ENCODE results near the gene CD247. TPM values are rescaled to one million over a fixed set of nuclear protein-coding genes. Genes with fewer than 3 reads are reported as not detected.

CD247 gene
- total RNA-seq, 1 donor from 2014 or later: 0.57 TPM

DNA sequence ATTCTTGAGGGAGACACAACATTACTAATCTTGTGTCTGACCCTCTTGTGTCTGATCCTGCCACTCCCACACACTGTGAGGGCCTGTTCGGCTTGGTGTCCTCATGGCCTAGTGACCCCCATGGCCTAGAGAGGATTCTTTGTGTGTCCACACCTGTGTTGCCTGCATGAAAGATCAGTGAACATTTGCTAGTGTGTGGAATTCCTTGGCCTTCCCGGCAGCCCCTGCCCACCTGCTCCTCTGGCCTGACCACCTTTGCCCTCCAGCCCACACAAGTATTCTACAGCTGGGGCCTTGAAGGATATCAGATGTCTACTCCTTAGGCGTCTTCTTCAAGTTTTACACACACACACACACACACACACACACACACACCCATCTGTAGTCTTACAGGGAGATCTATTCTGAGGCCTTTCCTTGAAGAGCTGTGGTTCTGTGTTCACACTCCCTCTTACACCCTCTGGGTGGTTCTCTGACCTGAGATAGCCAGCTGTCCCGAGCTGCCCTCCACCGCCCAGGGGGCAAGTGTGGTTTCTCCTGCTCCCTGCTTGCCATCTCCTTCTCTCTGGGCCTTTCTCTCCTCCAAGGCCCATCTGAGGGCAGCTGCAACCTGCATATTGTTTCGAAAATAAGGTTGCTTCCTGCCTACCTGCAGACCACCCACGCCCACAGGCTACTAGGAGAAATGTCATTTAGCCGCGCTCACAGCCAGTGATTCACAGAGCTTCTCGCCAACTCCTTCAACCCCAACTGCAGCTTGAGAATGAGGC lies 45.4 kb downstream of the CD247 start:
- ATAC-seq (no peak), DNase-seq (no peak)
- intact Hi-C loops (cut with micrococcal nuclease): no loop called here

DNA sequence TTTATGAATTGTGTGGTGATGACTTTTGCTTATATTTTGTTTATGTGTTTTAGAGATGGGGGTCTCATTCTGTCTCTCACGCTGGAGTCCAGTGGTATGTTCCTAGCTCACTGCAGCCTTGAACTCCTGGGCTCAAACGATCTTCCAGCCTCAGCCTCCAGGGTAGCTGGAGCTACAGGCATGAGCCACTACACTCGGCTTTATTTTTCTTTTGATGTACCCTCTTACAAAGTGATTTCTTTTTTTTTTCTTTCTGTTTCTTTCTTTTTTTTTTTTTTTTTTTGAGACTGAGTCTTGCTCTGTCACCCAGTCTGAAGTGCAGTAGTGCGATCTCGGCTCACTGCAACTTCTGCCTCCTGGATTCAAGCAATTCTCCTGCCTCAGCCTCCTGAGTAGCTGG lies 46.8 kb downstream of the CD247 start:
- no peak for ATAC-seq
- DNase-seq: no peak
- intact Hi-C loops (cut with micrococcal nuclease): no loop called here

DNA sequence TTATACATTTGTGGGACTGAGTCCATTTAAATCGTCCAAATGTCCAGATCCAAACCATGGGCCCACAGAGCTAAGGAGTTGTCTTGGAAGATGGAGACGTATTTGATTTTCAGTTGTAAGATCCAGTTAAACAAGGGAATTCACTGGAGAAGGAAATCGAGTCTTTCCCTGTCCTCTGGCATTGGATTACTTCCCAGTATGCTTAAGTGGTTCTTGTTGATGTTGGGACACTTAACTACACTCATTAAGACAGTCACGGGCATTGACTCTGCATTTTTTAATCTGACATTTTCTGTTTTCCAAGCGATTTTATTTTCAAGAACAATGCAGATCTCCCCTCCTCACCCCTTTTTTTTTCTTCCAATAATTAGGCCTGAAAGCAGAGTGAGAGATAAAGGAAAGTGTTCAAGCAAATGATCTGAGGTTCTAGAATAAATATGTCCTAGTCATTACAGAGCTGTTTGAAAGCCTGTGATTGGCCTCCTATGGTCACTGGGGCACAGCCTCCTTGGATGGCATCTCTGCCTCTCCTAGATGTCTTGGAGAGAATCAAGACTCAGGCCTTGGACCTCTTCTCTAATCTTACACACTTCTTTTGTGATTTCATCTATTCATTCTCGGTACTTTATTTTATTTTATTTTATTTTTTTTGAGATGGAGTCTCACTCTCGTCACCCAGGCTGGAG lies 48.9 kb downstream of the CD247 start:
- ATAC-seq (peak; percentile 25), DNase-seq (no peak)
- intact Hi-C loops (cut with micrococcal nuclease): no loop called here

DNA sequence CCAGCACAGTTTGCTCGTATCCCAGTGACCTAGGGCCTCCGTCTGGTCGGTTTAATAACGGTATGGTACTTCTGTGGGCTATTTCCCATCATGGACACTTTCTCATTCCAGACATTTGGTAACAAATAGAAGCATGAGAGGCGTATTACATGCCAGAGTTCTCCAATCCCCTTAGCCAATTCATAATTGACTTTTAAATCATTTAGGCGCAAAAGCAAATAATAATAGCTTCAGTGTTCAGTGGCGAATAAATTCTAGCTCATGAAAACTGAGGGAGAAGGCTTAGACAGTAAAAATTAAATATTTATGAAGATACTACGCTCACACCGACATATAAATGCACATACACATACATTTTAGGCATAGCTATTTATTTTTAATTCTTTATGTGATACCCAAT lies 50.6 kb downstream of the CD247 start:
- DNase-seq: no peak
- ATAC-seq: no peak
- intact Hi-C loops (cut with micrococcal nuclease): no loop called here

DNA sequence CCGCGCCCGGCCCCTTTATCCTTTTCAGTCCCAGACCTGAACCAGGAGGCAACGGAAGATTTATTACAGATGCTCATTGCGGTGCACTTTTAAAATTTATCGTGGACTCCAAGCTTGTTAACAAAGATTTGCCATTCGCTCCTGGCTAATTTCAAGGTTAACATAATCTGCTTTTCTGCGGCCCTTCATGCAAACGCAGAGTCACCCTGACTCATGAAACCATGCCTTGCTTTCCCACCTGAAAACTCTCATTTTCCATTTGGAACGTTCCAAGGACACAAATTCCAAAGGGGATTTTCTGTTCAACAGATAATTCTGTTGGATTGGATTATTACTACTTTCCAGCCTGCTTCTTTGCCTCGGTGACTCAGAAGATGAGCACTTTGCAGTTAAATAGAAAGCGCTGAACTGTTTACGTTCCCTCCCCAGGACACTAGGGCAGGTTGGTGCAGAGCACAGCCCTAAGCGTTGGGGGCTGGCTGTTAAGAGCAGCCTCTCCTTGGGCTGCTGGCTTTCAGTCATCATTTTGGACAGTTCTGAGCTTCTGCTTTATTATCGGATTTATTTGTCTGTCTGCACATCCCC lies 51.1 kb downstream of the CD247 start:
- no peak for DNase-seq
- intact Hi-C loops (cut with micrococcal nuclease): no loop called here
- ATAC-seq: no peak

DNA sequence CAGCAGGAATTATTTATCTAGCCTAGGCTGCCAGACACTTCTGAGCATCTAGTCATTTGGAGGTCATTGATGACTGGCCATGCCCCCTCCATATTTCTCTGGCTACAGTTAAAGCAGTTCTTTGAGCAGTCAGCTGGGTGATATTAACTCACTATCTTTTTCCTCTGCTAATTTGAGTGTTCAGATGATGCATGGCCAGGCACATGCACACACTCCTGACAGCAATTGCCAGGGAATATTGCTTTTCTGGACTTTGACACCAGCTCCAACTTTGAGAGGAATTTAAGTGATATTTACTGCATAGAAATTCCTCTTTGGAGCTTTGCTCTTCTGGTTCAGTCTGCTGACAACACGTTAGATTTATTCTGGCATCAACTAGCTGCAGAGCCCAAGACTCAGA lies 52.6 kb downstream of the CD247 start:
- DNase-seq (no peak), ATAC-seq (peak; percentile 58)
- intact Hi-C loops (cut with micrococcal nuclease): no loop called here

DNA sequence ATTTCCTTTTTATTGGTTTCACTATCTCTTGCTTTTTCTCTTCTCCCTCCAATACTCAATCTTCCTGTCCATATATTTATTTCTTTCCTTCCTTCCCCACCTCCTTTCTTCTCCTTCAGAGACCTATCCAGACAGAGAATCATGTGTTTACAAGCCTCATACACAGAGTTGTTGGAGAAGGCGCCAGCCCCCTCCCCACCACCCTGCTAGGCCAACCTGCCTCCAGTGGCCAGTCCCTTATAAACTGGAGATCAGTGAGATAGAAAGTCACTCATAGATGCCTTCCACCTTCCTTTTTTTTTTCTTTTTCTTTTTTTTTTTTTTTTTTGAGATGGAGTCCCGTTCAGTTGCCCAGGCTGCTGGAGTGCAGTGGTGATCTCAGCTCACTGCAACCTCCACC lies 53.3 kb downstream of the CD247 start:
- intact Hi-C loops (cut with micrococcal nuclease): no loop called here
- no peak for ATAC-seq
- DNase-seq: no peak

DNA sequence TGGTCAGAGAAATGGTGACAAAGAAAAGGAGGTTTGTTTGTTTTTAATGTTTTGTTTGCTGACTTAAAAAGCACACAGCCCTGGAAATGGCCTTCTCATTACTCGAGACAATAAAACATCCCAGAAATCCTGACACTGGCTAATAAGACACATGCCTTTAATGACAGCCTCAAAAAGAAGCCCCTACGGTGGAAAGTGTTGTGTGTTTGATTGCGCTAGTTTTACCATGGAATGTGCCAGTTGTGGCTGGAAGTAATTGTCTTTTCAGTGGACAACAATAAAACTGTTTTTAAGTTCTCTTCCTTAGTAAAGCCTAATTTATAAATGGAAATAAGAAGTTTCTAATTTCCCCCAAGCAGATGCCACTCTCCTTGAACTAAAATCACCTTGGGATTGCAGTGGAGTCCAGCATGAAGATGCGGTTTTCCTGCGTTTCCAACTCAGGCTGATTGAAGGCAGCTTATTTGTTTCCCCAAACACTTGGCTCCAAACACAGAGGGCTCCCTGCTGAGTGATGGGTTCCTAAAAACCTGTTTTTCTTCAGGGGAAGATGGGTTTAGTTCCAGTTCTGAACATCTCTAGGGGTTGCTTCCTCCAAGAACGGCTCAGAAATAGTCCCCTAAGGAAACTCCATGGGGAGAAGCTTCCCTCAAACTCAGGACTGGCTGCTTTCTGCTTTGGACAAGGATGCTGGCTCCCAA lies 54.3 kb downstream of the CD247 start:
- DNase-seq (no peak), ATAC-seq (no peak)
- intact Hi-C loops (cut with micrococcal nuclease): no loop called here

DNA sequence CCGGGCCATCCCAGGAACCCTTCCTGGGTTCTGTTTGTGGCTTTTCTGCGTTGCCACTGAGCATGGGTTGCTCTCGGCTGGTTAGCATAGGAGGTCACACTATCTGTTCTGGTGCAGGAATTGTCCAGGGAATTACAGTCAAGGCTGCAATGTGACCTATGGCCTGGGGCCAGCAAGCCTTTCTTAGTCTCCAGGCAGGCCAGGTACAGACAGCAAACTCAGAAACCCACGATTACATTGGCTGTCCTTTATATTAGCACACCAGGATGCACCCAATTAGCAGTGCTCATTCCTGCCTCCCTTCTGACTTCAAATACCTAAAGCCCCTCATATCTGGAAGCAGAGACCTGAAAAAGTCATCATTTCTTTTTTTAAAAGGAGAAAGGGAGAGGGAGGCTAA lies 55.2 kb downstream of the CD247 start:
- intact Hi-C loops (cut with micrococcal nuclease): no loop called here
- ATAC-seq (no peak), DNase-seq (no peak)

DNA sequence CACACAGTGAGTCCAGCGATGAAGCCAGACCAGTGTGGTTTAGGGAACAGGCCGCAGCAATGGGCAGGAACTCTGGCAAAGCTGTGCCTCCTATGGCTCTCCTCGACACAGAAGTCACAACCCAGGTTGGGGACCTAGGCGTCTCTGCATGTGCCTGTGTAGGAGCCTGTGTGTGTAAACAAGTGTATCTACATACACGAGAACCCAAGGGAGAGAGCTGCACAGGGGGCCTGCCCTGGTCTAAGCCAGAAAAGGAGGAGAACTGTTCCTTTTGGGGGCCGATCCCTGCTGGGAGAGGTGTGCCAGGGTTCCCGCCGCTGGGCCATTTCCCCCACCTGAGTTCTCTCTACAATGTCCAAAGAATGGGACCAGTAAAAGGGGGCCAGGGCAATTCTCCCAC lies 56.0 kb downstream of the CD247 start:
- intact Hi-C loops (cut with micrococcal nuclease): no loop called here
- ATAC-seq: no peak
- no peak for DNase-seq

DNA sequence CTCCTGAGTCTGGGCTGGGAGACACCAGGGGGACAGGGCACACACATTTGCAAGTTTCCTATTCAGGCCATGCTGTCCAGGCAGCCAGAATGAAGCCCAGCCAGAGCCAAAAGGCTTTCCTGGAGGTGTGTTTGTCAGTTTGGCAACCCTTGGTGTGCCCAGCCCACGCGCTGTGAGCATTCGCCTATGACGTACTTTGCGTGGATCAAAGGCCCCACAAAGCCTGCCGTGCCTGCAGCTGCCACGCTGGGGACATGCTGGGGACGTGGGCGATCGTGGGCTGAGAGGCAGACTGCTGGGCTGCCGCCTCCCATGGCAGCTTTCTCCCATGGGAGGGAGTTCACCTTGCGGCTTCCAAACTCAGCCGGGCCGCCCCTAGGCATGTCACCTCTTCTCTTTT lies 57.5 kb downstream of the CD247 start:
- DNase-seq: no peak
- intact Hi-C loops (cut with micrococcal nuclease): no loop called here
- no peak for ATAC-seq

DNA sequence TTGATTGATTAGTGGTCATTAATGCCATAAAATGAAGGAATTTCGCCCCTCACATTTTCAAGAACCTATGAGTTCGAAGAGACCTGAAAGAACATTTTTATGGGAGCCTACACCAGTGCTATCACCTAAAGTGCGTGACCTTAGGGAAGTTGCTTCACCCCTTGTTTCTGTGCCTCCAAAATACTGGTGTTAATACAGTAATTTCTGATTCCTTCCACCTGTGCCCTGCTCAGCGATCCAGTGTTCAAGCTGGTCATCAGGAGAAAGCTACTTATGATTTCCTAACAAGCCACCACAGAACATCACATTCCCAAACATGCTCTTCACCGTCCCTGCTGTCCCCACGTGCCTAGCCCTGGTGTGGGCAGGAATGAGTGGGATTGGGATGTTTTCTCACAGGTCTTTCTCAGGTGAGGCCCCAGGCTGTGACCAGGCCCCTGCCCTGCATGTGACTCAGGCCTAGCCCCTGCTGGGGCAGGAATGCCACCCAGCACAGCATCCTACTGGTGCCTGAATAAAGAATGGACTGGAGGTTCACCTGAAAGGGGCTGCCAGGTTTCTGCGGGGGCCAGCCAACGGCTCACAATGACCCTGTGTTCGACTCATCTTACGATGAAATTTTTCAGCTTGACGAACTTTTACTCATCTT lies 60.3 kb downstream of the CD247 start:
- intact Hi-C loops (cut with micrococcal nuclease): no loop called here
- ATAC-seq: no peak
- no peak for DNase-seq

DNA sequence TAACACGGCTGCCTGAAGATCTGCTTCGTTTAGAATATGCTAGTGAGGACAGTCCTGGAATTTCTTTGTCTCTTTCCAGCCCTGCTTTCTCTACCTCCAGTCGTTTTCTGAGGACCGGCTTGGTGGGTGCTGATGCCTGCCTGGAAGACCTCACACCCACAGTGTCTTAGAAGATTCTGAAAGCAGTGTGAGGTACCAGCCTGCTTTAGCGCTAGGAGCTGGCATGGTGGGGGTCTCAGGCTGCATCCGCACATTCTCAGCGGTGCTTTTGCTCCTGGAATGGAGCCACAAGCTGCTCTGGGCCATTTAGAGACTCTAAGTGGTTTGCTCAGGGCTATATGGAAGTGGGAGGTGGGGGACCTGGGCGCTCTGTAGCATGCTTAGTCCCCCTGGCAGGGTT lies 61.4 kb downstream of the CD247 start:
- intact Hi-C loops (cut with micrococcal nuclease): no loop called here
- no peak for DNase-seq
- no peak for ATAC-seq

DNA sequence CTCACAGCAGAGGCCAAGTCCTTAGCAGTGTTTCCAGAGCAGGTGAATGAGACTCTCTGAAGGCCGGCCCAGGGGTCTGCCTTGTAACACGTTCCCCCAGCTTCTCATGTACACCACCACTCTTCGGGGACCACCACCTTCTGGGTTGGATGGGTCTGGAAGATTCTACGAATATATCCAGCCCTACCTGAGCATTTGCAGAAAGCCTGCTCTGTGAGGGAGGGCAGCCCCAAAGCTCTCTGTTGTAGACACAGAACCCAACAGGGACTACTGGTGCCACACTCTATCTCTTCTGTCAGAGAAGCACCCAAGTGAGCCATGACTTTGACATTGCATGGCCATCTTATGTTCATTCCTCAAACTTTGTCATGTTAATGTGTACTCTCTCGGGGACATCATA lies 61.8 kb downstream of the CD247 start:
- no peak for DNase-seq
- intact Hi-C loops (cut with micrococcal nuclease): no loop called here
- no peak for ATAC-seq

DNA sequence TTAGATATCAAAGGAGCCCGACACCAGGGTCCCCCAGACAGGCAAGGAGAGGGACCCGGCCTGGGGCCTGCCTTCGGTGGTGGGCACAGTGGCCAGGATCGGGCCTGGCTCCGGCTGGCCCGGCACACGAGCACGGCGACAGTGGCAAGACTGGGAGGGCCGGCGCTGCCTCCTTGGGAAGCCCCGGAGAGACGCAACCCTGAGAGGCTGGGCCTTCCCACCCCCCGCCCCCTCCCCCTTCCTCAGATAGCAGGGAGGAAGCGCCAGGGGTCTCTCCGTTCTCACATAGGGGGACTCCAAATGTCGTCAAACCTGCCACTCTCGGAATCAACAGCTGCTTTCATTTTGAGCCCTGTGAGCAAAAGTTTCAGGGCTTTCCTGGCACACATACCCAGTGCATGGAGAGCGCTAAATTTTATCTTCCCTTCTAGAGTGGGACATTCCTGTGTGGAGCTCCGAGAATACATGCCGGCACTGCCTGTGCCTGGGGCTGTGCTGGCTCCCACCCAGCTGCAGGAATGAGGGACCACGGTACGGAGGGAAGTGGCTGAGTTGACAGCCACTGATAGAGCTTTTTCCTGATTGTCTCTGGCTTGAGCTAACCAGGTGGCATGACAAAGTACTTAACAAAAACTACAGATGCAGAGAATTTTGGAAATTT lies 62.4 kb downstream of the CD247 start:
- peak; percentile 74 for DNase-seq
- ATAC-seq: peak; percentile 81
- intact Hi-C loops (cut with micrococcal nuclease): no loop called here

DNA sequence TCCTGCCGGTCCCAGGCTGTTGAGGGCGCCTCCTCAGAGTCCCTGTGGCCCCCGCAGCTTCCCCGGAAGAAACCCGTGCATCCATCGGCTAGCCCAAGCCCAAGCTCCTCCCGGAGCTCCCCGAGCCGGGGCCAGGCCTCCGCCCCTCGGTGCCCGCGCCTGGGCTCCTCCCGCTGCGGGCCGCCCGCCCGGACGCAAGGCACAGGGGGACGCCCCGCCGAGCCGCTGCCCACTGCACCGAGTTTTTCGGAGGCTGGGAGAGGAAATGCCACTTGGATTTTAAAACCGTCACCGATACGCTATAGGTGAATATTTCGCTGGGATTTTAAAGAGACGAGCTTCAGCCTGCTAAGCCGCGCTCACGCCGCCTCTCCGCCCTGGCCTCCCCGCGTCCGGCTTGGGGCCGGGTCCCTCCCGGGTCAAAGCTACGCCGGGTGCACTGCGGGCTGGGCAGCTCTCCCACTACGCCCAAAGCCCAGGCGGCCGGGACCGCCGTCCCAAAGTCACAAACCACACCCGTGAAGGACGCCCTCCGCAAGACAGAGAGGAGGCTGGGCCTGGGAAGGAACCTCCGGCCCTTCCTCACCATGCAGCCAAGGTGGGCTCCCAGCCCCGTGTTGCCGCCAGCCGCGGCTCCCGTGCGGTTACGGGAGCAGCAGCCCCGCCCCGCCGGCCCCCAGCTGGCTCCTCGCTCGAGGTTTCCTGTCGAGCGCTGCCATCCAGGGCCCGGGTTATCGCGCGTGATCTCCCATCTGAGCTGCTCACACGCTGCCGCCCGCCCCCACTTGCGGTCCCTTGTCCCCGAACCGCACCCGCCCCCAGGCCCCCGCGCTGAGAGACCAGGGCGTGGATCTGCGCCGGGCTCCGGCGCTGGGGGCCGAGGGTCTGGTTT lies 63.2 kb downstream of the CD247 start:
- intact Hi-C loops (cut with micrococcal nuclease): no loop called here
- DNase-seq (peak; percentile 78), ATAC-seq (peak; percentile 91)

DNA sequence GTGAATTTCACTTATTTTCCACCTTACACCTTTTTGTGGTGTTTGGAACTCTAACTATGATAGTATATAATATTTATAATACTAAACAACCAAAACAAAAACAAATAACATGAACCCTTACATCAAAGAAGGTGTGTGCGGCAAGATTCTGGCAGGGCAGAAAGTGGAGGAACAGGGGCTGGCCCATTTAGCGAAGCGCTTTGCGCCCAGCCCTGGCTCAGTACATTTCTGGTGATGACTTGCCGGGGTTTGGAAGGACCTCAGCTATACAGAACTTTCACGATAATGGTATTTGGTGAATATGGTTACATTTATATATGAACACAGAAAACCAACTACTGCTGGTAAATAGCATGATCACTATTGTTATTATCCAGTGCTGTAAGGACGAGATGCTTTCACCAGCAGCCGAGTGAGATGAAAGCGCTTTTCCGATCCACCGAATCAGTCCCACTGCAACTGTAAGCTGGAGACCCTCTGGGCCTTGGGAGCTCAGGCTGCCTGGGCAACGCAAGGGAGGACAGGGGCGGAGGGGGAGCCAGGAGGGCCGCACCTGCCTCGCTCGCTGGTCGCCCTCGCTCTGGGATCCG lies 63.9 kb downstream of the CD247 start:
- ATAC-seq (no peak), DNase-seq (no peak)
- intact Hi-C loops (cut with micrococcal nuclease): no loop called here

DNA sequence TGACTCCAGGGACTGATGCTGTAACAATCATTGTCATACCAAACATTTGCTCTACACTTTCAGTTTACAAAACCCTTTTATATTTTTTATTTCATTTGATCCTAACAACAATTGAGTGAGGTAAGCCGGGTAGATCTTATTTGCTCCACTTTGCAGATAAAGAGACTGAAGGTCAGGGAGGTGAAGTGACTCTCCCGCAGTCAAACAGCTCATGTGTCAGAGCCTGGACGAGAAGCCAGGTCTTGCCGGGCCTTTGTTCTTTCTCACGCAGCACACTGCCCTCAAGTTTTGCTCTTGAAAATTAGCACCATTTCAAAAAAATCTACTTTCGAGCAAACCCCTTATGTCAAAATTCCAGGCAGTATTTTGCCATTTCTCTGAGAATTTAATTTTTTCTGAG lies 65.2 kb downstream of the CD247 start:
- intact Hi-C loops (cut with micrococcal nuclease): no loop called here
- no peak for DNase-seq
- no peak for ATAC-seq
